Measurements from ENCODE around the gene RFTN2.
"Not testable (repeated sequence)": the region's sequence is repeated elsewhere in the genome, so short reads cannot be mapped to it uniquely, and the experiment has no call there.

The RFTN2 gene

GRCh38 chr2:197674591-197674990 lies 796 bp downstream of the RFTN2 start:
- no peak for DNase-seq

- no peak for DNase-seq
These were observed 1.3 kb downstream of the RFTN2 start for GRCh38 chr2:197674060-197674459.

- DNase-seq, result no peak
These were observed 1.8 kb downstream of the RFTN2 start for GRCh38 chr2:197673606-197674005.

GRCh38 chr2:197673106-197673505 lies 2.3 kb downstream of the RFTN2 start:
- no peak for DNase-seq

- DNase-seq, result no peak
These were observed 3.0 kb downstream of the RFTN2 start for GRCh38 chr2:197672371-197672893.

GRCh38 chr2:197669077-197669476 lies 6.3 kb downstream of the RFTN2 start:
- DNase-seq, result no peak

GRCh38 chr2:197668296-197668695 lies 7.1 kb downstream of the RFTN2 start:
- DNase-seq, result no peak

- no peak for DNase-seq
These were observed 9.1 kb downstream of the RFTN2 start for GRCh38 chr2:197666277-197666676.

- DNase-seq, result no peak
These were observed 13.8 kb downstream of the RFTN2 start for GRCh38 chr2:197661626-197662025.

GRCh38 chr2:197657562-197657961 lies 17.8 kb downstream of the RFTN2 start:
- DNase-seq, result no peak

GRCh38 chr2:197647961-197648690 lies 27.3 kb downstream of the RFTN2 start:
- DNase-seq, result no peak

- DNase-seq, result no peak
These were observed 33.7 kb downstream of the RFTN2 start for GRCh38 chr2:197641666-197642065.

GRCh38 chr2:197640571-197641122 lies 34.7 kb downstream of the RFTN2 start:
- DNase-seq, result not testable (repeated sequence)

- DNase-seq, result no peak
These were observed 42.2 kb downstream of the RFTN2 start for GRCh38 chr2:197633109-197633657.

- peak; percentile 69 to 87 for DNase-seq
These were observed 47.3 kb downstream of the RFTN2 start for GRCh38 chr2:197628043-197628500.

- DNase-seq, result peak; percentile 31 to 34
These were observed 48.3 kb downstream of the RFTN2 start for GRCh38 chr2:197626965-197627625.

GRCh38 chr2:197620133-197620532 lies 55.3 kb downstream of the RFTN2 start:
- no peak for DNase-seq

GRCh38 chr2:197615016-197615652 lies 60.3 kb downstream of the RFTN2 start:
- no peak for DNase-seq

GRCh38 chr2:197614532-197614931 lies 60.9 kb downstream of the RFTN2 start:
- no peak for DNase-seq

- DNase-seq, result peak; percentile 62 to 91
These were observed 61.8 kb downstream of the RFTN2 start for GRCh38 chr2:197613509-197613987.

GRCh38 chr2:197606180-197606579 lies 69.2 kb downstream of the RFTN2 start:
- no peak for DNase-seq

GRCh38 chr2:197604117-197604860 lies 71.1 kb downstream of the RFTN2 start:
- DNase-seq, result no peak

Data from inflammatory macrophage treated with lipopolysaccharide for 1 hour (primary cell).